ENCODE data around the gene USP7.

- TF ChIP-seq CTCF (IDR thresholded peaks at IDR 0.05) (no peak), ZFX (IDR thresholded peaks at IDR 0.05; ENCODE audit: borderline replicate concordance) (no peak)
These were observed 98.4 kb downstream of the USP7 start for GRCh38 chr16:8865145-8865882.

Measured in 22Rv1 (cell line).